HG02610 (cell line): ENCODE results near the gene ZSWIM1.
A peak's percentile ranks its signal among the peaks of the same experiment; 100 is the strongest.

Experiments
- ATAC-seq: cut with Tn5 transposase; IDR thresholded peaks from one replicate; pipeline ENCODE4 v1.9.1; 2021; ENCODE audit warnings: mild to moderate bottlenecking, moderate library complexity; ENCODE audit not compliant: unreplicated experiment

Gene ZSWIM1

DNA sequence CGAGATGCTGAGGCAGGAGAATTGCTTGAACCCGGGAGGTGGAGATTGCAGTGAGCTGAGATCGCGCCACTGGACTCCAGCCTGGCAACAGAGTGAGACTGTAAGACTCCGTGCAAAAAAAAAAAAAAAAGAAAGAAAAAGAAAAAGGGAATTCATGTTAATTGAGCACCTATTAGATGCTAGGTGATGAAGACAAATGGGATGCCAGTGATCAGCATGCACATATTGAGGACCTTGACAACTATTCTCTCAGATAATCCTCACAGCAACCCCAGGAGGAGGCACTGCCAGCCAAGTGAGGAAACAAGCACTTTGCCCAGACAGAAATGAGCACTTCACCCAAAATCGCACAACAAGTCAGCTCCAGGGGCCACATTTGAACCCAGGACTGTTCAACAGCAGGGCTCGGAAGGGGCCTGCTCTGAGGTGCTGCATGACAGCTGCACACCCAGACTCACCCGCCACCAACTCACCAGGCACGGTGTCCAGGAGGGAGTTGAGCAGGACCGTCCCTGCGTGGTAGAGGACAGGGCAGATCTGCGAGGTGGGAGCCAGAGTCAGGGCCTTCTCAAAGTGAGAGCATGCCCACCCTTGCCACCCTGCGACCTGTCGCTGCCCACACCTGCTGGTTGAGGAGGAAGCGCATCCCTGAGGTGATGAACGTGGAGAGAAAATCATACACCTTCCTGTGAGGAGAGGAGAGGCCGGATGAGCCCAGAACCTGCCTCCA, 26.4 kb downstream of the ZSWIM1 start:
- ATAC-seq = no peak

DNA sequence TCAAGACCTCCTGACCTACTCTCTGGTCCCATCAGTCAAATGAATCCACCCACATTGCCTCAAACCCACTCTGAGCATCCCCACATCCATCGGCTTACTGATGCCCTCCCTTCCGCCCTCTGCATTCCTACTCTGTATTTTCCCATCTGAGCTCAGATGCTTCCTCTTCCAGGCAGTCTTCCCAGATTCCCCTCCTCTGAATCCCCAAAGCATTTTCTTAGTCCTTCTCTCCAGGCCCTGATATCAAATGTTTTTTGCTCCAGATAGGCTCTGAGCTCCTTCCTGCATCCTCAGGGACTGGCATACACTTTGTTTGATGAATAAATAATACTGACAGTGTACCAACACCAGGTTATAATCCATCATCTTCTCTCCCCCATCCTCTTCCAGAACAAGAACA, 27.1 kb downstream of the ZSWIM1 start:
- no peak for ATAC-seq

DNA sequence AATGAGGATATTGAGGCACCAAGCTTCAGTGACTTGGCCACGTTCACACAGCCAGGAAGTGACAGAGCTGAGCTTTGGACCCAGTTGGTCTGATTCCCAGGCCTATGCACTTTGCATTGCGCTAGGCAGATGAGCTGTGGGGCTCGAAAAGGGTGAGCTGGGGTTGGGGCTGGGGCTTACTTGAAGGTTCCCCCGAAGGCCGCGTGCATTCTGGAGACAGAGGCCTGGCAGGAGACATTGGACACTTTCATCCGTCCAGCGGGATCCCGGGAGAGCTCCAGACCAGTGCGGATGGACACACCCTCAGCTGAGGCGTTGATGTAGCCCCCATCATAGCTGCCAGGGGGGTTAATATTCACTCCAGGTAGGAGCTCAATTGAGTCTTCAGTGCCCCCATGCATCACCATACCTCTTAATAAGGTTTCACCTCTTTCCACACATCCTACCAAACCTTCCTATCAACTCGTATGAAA, 28.3 kb downstream of the ZSWIM1 start:
- no peak for ATAC-seq

DNA sequence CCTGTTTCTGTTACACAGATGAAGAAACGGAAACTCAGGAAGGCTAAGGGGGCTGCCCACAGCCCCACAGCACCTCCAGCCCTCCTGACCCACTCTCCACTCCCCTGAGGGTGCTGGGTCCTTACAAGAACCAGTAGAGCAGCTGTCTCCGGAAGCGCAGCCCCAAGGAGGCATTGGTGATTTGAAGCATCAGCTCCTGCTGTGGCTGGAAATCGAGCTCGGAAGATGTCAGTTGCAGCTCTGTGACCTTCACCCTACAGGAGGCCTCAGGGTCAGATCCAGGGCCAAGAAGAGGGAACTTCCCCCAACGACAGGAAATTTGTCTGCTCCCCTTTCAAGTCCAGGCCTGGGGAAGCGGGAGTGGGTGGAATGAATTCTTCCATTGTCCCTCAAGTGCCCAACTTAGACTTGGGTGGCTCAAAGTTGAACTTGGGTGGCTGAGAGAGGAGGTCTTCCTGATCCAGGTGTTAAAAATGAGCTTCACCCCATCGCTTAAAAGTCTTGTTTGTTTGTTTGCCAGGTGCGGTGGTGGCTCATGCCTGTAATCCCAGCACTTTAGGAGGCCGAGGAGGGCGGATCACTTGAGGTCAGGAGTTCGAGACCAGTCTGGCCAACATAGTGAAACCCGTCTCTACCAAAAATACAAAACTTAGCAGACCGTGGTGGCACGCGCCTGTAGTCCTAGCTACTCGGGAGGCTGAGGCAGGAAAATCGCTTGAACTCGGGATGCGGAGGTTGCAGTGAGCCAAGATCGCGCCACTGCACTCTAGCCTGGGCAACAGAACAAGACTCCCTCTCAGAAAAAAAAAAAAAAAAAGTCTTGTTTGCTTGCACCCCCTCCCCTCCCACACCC, 29.0 kb downstream of the ZSWIM1 start:
- ATAC-seq = no peak

DNA sequence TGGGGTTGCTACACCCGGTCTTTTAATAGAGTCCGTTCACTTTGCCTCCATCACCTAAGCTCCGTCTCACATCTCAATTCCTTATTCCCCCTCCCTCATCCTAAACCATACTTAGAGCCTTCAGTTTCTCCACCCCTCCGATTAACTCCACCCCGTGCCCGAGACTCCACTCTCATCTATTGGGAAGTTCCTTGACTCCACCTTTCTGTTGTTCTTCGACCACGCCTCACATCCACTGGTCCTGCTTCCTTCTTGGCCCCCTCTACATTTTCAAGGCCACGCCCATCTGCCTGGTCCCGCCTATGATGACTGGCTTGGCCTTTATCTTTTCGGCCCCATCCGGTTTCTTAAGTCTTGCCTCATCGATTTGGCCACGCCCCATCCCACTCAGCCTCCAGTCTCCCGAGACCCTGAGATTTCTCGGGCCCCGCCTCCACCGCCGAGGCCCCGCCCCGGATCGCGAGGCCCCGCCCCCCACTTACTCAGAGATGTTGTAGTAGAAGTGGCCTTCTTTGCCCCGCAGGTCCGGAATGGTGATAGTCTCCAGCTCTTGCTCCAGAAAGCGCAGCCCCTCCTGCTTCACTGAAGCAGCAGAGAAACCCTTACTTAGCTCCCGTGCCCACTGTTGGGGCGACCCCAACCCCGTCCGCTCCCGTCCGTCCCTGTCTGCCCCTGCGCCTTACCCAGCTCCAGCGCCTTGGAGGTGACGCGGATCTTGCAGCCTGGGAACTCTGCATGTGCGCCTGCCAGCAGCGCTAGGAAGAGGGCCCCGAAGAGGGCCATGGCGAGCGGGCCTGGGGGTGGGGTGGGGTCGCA, 29.9 kb downstream of the ZSWIM1 start:
- ATAC-seq = peak; percentile 93

DNA sequence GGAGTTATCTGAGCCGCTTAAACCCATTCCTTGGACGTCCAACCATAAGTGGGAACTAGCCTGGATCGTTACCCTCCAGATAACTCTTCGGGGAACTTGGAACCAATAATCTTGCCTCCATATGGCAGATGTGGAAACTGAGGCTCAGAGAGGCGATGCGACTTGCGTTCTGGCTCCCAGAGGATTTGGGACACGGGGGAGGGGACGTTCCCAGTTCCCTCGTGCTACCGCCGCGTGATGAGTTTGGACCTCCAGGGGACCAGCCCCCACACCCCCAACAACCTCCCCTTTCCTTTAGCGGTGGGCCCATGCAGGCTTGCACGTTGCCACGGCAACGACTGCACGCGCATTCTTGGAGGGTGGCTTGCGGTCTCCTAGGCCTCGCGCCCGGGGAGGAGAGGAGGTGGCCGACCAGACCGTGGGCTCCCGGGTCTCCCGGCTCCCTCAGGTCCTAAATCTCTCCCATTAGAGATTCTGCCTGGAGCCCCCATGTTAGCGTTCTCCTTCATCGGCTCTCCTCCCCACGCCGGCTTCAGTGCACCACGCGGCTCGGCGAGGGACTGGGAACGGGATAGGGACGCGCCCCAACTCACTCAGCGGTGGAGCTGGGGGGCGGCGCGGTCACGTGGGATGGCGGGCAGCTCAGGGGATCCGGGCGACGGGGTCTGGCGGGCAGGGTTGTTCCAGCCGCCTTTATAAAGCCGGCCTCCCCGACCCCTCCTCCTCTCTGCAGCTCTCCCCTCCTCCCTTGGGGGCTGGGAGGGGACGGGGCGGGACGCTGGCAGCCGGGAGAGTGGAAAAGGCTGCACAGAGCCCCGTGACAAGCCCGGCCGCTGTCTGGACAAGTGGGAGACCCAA, 30.7 kb downstream of the ZSWIM1 start, which contains the start of gene PLTP:
Gene PLTP (minus strand): TSS at position 670 of the 858 bp plus-strand sequence. CDS start 703 bp downstream, outside the sequence.
- no peak for ATAC-seq

DNA sequence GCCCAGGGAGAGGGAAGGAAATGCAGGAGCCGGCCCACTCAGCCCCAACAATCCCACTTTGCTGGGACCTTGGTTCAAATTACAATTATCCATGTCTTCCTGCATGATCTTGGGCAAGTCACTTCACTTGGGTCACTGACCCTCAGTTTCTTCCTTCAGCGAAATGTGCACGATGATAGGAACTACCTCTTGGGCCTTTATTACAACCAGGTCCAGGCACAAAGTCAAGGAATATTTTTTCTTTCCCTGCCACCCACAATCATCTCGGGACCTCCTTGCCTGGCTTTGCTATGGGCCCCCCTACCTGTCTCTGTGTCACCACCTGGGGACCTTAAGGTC, 31.3 kb downstream of the ZSWIM1 start:
- no peak for ATAC-seq

DNA sequence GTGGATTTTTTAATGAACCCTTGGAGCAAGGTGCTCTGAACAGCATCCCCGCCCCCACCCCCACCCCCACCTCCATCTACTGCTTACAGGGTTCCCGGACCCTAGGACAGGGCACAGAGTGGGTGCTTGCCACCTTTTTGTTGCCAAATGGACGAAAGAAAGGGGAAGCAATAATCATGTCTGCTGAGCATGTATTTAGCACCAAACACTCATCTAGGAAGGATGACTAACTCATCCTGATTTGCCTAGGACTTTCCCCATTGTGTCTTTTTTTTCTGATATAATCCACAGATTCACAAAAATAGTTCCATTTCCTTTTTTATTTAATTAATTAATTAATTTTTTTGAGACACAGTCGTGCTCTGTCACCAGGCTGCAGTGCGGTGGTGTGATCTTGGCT, 32.1 kb downstream of the ZSWIM1 start:
- ATAC-seq = no peak

DNA sequence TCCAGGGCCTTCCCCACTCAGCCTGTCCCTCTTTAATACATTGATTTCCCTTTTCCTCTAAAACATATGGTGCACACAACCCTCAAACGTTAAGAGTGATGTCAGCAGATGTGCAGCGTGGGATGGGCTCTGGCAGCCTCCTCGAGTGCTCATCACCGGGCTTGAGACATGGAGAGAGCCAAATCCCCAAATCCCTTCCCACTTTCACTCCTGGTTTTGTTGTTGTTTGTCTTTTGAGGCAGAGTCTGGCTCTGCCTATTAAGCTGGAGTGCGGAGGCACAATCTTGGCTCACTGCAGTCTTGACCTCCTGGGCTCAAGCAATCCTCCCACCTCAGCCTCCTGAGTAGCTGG, 36.7 kb downstream of the ZSWIM1 start:
- ATAC-seq = no peak

DNA sequence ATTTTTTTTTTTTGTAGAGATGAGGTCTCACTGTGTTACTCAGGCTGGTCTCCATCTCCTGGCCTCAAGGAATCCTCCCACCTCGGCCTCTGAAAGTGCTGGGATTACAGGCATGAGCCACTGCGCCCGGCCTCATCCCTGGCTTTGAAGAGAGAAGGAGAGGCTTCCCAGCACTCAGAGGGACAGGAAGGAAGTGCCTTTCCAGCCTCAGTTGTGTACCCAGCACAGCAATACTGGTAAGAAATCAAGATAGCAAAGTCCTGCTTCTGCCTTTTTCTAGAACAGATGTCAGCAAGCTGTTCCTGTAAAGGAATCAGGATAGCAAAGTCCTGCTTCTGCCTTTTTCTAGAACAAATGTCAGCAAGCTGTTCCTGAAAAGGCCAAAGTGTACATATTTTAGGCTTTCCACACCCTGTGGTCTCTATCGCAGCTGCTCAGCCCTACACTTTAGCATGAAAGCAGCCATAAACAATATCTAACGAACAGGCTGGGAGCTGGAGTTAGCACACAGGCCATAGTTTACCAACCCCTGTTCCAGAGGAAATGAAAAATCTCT, 37.2 kb downstream of the ZSWIM1 start:
- no peak for ATAC-seq

DNA sequence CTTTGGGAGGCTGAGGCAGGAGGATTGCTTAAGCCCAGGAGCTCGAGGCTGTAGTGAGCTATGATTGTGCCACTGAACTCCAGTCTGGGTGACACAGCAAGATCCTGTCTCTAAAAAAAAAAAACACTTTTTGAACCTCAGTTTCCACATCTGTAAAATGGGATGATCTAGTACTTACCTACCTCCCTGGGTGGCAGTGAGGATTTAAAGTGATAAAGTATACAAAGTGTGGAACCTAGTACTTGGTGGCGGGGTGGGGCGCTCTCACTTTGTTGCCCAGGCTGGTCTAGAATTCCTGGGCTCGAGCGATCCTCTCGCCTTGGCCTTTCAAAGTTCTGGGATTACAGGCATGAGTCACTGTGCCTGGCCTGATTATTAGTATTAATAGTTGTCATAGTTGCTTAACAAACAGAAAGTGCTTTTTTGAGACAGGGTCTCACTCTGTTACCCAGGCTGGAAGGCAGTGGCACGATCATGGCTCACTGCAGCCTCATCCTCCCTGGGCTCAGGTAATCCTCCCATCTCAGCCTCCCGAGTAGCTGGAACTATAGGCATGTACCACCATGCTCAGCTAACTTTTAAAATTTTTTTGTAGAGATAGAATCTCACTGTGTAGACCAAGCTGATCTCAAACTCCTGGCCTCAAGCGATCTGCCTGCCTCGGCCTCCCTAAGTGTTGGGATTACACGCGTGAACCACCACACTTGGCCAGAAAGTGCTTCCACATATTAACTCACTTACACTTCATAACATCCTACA, 37.9 kb downstream of the ZSWIM1 start:
- no peak for ATAC-seq

DNA sequence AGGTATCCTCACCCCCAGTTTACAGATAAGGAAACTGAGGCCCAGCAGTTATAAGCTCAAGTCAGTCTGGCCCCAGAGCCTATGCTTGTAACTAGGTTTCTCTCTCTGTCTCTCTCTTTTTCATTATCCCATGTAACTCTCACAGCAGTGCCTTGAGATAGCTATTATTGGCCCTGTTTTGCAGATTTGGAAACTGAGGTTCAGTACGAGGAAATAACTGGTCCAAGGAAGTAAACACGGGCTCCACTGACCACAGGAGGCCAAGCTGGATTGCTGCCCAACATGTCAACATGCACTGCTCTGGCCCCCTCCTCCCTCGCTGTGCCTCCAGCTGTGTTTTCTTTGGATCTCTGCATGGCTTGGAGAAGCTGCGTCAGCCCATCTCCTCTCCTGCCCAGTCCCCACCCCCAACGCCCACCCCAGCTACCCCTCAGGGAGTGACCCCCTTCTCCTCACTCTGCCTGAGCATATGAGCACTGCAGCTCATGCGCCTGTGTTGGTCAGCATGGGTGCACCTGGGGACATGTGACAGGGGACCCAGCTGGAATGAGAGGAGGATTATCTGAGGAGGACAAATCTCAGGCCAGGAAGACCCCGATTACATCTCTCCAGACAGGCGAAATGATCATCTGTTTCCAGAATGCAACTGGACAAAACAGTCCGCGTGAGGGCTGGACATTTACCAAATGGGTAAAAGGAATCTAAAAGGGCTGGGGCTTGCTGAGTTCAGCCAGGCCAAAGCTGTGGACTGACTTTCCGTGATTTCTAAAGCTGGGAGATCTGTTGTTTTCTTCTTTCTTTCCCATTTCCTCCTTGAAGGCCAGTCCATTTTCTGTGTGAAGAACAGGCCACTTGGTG, 38.7 kb downstream of the ZSWIM1 start:
- ATAC-seq = no peak

DNA sequence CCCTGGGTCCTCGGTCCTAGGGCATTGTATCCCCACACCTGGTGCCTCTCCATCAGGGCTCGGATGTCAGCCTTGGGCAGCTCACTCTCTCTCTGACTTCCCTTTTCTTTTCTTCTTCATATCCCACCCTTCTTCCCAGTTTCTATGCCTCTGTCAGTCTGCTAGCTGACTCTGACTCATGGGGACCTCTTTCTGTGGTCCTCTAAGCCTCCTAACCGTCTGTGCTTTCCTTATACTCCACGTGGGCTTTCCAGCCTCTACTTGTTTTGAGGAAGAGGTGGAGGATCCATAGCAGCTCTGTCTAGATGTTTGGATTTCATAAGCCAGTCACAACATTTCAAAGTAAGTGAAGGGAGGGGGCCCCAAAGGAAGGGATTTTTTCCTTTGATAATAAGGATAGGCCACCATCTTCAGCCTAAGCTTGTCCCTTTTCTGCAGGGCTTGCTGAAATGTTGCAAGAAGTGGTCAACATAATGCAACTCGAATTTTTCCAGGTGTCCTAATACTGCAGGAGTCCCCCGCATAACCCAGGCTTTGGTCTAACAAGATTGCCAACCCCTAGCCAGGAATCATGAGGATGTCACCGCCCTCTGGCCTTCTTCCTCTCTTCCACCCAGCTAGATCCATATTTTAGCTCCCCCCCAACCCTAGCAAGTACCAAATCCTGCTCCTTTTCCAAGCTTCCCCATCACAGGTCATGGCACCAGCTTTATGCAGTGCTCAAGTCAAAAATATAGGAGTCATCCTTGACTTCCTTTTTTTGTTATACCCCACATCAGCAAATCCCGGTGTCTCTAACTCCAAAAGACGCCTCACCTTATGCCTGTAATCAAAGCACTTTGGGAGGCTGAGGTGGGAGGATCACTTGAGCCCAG, 39.7 kb downstream of the ZSWIM1 start:
- no peak for ATAC-seq

DNA sequence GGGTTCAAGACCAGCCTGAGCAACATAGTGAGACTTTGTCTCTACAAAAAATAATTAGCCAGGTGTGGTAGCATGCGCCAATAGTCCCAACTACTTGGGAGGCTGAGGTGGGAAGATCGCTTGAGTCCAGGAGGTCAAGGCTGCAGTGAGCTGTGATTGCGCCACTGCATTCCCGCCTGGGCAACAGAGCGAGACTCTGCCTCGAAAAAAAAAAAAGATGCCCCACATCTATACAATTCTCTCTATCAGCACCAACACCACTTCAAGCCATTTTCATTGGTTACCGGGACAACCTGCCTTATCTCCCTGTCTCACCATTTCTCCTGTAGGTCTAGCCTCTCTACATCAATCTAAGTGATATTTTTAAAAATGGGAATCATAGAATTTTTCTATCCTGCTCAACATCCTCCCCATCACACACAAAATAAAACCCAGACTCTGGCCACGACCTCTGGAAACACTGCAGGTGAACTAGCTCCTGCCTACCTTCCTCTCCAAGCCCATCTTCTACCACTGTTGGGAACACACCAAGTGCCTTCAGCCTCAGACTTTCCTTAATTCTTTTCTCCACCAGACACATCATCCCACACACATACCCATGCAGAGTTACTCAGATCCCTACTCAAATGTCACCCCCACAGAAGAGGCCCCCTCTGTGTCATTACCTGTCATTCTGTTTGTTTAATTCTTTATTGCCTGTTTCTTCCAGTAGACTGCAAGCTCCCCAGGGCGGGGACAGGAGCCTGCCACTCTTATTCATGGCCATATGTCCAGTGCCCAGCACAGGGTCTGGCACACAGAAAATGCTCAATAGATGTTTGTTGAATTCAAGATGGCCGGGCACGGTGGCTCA, 40.5 kb downstream of the ZSWIM1 start:
- no peak for ATAC-seq

DNA sequence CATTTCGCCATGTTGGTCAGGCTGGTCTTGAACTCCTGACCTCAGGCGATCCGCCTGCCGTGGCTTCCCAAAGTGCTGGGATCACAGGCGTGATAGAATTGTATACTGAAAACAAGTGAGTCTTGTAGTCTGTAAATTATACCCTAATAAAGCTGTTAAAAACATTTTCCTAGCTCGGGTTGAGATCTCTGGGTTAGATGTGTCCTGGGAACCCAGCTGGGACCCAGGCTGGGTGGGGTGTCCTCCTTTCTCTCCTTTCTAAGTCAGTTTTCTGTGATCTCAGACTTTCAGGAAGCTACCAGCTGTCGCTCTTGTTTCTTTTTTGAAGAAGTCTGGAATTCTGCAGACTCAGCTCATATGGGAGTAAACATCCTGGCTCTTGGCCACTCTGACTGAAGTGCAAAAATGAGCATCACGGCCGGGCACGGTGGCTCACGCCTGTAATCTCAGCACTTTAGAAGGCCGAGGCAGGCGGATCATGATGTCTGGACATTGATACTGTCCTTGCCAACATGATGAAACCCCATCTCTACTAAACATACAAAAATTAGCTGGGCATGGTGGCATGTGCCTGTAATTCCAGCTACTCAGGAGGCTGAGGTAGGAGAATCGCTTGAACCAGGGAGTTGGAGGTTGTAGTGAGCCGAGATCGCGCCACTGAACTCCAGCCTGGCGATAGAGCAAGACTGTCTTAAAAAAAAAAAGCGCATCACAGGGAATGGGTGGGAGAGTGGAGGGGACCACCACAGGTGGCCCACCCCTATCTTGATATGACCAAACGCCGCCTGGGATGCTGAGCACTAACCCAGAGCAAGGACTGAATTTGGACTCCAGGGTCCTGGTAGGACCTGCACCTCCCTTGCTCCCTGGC, 43.6 kb downstream of the ZSWIM1 start:
- ATAC-seq = no peak
